ENCODE data around the gene GSG1. TPM values are rescaled to one million over a fixed set of nuclear protein-coding genes. Genes with fewer than 3 reads are reported as not detected.

The GSG1 gene
- total RNA-seq, 6 experiments from 2014 or later = 0.48 to 1.0 (median 0.75) TPM

DNA sequence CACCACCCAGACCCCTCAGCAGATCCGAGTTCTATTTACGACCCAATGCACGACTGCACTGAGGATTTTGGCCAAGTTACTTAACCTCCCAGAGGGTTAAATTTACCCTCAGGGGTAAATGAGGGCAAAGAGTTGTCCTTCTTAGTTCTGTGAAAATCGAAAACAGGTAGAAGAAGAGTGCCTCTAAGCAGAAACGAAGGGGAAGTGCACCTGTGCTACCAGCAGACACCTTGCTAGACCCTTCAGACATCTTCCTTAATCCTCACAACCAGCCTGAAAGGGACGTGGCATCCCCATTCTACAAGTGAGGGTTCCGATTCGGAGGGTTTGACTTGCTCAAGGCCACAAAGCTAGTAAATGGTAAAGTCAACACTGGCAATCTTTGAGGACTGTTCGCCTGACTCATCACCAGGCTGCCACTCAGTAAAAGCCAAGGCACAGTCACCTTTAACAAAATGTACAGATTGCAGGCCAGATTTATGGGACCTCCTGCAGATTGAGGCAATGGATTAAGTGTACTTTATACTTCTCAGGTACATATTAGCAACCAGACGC lies 1.6 kb downstream of the GSG1 start:
- Mint-ChIP-seq H3K36me3 (ENCODE audit: low read depth) (no peaks in the 10 kb centered on the region), H3K27ac (peak overlapping the region; percentile 99), H3K4me1 (ENCODE audit: low read depth) (peaks cover 66% of the 10 kb centered on the region), H3K4me3 (peak overlapping the region; percentile 66), H3K9me3 (no peaks in the 10 kb centered on the region), H3K27me3 (ENCODE audit: insufficient read depth) (peaks cover 3% of the 10 kb centered on the region; the same call in 1 of the 2 replicates)
- TF ChIP-seq, protein P1, sequence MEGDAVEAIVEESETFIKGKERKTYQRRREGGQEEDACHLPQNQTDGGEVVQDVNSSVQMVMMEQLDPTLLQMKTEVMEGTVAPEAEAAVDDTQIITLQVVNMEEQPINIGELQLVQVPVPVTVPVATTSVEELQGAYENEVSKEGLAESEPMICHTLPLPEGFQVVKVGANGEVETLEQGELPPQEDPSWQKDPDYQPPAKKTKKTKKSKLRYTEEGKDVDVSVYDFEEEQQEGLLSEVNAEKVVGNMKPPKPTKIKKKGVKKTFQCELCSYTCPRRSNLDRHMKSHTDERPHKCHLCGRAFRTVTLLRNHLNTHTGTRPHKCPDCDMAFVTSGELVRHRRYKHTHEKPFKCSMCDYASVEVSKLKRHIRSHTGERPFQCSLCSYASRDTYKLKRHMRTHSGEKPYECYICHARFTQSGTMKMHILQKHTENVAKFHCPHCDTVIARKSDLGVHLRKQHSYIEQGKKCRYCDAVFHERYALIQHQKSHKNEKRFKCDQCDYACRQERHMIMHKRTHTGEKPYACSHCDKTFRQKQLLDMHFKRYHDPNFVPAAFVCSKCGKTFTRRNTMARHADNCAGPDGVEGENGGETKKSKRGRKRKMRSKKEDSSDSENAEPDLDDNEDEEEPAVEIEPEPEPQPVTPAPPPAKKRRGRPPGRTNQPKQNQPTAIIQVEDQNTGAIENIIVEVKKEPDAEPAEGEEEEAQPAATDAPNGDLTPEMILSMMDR (IDR thresholded peaks at IDR 0.05) = no peak
- DNase-seq = peak; percentile 69

DNA sequence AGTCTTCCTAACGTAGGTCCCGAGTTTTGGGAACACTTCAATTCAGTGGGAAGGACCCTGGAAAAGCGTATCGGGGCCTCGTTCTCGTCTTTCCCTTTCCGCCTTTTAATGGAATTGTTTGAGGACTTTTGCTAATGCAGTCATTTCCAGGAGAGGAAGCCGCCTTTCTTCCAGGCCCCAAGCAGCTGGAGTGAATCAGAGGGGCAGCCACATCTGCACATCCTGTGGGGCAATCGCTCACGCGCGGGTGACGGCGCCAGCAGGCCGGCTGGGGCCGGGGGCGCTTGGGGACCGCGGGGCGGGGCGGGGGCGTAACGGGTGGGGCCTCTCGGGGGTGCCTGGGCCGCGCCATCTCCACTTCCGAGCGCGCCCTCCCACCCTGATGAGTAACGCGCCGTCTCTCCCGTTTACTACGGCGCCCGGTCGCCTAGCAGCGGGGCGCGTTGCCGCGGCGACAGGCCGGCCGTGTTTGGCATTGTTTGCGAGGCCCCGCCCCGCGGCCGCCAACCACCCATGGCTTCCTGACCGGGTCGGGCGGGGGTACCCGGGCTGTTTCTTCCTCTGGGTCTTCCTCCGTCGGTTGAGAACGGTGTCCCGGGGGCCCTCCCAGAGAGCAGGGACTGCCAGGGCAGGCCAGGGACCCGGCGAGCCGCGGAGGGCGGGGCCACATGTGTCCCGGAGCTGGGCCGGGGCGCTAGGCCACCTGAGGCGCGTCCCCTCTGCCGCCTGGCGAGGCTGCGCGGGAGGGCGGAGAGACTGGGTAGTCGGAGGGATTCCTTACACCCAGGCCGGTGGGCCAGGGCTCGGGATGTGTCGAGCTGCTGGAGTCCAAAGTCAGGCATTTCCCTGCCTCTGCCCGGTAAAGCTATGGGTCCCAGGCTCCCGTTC lies 2.3 kb downstream of the GSG1 start:
- peaks cover 74% of the 10 kb centered on the region for H3K4me1 Mint-ChIP-seq (ENCODE audit: low read depth)

DNA sequence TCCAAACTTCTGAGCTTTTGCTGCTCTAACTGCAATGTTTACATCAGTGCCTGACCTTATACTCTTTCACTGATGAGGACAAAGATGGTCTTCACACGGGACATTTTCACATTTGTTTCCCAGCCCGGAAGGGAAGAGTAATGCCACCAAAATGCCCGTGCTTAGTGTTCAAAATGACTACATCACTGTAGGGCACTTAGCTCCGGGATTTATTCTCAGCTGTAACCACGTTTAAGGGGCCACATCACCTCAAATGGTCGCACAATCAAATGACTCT lies 2.9 kb downstream of the GSG1 start:
- Mint-ChIP-seq H3K4me1 (ENCODE audit: low read depth) (peaks cover 79% of the 10 kb centered on the region), H3K27me3 (ENCODE audit: insufficient read depth) (peaks cover 3% of the 10 kb centered on the region; the same call in 1 of the 2 replicates), H3K4me3 (peak overlapping the region; percentile 85), H3K9me3 (no peaks in the 10 kb centered on the region), H3K27ac (peak overlapping the region; percentile 99), H3K36me3 (ENCODE audit: low read depth) (no peaks in the 10 kb centered on the region)
- TF ChIP-seq, protein P1 (IDR thresholded peaks at IDR 0.05) = no peak
- DNase-seq = no peak

More for the DNA sequence above, 2.3 kb downstream of the GSG1 start:
- no peaks in the 10 kb centered on the region for H3K9me3 Mint-ChIP-seq
- peak overlapping the region; percentile 99 for H3K27ac Mint-ChIP-seq
- no peaks in the 10 kb centered on the region for H3K36me3 Mint-ChIP-seq (ENCODE audit: low read depth)
- peak overlapping the region; percentile 85 for H3K4me3 Mint-ChIP-seq
- H3K27me3 Mint-ChIP-seq (ENCODE audit: insufficient read depth) = peaks cover 3% of the 10 kb centered on the region; the same call in 1 of the 2 replicates
- TF ChIP-seq, protein P1 (IDR thresholded peaks at IDR 0.05) = 0 out of 2 replicates have a peak, but pooled peaks have one; percentile 8
- peak; percentile 93 for DNase-seq

DNA sequence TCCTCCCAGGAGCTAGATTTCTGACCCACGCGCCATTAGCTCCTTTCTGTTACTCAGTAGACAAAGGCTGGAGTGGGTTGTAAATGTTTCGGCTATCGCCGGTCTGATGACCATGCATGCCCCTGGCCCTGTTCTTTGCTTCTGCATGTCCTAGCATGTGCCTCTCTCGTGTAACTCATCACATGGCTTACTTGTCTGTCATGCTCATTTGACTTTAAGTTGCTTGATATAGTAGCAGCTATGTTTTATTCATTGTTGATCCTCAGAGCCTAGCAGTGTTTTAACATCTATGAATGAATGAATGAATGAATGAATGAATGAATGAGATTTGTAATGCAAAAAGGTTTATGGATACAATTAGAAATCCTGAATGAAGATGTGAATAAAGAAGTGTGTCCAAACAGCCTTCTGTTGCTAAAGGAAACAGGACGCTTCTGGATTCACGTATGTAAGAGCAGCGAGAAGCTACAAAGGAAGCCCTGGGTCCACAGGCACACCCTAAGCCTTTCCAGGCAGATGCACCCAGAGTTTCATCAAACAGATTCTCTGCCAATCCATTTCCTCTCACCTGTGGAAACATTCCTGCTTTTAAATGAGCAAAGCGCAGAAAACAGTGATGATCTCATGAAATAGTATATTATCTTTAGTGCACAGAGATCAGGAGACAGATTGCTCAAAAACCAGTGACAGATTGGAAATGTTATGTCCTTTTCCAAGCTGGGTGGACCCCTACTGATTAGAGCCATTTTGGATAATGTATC lies 3.4 kb downstream of the GSG1 start:
- no peak for DNase-seq
- Mint-ChIP-seq H3K9me3 (no peaks in the 10 kb centered on the region), H3K4me3 (peak overlapping the region; percentile 85), H3K27ac (peak overlapping the region; percentile 99), H3K4me1 (ENCODE audit: low read depth) (peaks cover 85% of the 10 kb centered on the region), H3K27me3 (ENCODE audit: insufficient read depth) (peaks cover 3% of the 10 kb centered on the region; the same call in 1 of the 2 replicates), H3K36me3 (ENCODE audit: low read depth) (no peaks in the 10 kb centered on the region)
- TF ChIP-seq, protein P1 (IDR thresholded peaks at IDR 0.05) = no peak

DNA sequence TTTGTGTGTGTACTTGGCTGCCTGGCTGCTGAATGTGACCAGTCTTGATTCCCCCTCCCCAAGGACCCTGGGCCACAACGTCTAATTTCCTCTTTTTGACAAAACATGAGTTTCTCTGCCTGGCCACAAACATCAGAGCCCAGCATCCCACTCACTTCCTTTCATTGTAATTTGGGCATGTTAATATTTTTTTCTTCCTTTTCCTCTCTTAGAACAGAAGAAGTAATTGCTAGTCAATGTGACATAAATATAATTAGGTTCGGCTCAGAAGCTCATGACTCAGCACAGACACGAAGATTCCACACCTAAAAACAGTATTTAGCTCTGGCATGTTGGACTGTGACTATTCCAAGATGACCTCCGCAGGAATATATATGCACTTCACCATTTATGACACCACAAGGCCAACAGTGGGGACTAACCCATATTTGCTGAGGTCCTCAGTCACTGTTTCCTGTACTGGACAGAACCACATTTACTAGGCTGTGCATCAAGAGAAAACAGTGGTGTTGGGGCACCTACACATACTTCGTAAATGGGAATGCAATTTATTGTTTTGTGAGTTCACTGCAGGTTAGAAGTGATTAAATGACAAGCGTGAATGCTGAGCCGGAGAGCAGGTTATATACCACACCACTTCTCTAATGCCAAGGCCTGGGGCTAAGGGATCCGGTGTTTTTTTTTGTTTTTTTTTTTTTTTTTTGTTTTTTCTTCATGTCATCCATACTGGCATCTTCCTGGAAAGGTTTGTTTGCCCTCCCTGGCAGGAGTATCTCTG lies 4.2 kb downstream of the GSG1 start:
- Mint-ChIP-seq H3K27ac (peak overlapping the region; percentile 99), H3K27me3 (ENCODE audit: insufficient read depth) (peaks cover 3% of the 10 kb centered on the region; the same call in 1 of the 2 replicates), H3K4me3 (peak overlapping the region; percentile 70), H3K4me1 (ENCODE audit: low read depth) (peaks cover 92% of the 10 kb centered on the region), H3K36me3 (ENCODE audit: low read depth) (no peaks in the 10 kb centered on the region), H3K9me3 (no peaks in the 10 kb centered on the region)
- TF ChIP-seq, protein P1 (IDR thresholded peaks at IDR 0.05) = no peak
- DNase-seq = peak; percentile 30

Data from HFFc6 (cell line).